ENCODE data around the gene IL4R.

- TF ChIP-seq CTCF (IDR thresholded peaks at IDR 0.05) (no peak), POLR2A (IDR thresholded peaks at IDR 0.05) (no peak), POLR2AphosphoS5 (IDR thresholded peaks at IDR 0.05) (no peak)
Measured at GRCh38 chr16:27333549-27333948, 19.8 kb downstream of the IL4R start.
